ENCODE data around the gene CDH2. TPM values are rescaled to one million over a fixed set of nuclear protein-coding genes. Genes with fewer than 3 reads are reported as not detected.

CDH2 gene
- total RNA-seq, 4 donors from 2014 or later = 0.20 to 4.4 (median 1.1) TPM; not detected in 1

- no peak overlapping the region for H3K4me3 ChIP-seq
- in situ Hi-C loops (cut with MboI; ENCODE audit: low pct_ligation_motif_present in 1 of 4, low pct_unique_long_range_greater_than_20kb in 1 of 4, low sequenced_read_pairs in 3 of 4) = no loop called here
- H3K9me3 ChIP-seq = no peaks in the 10 kb centered on the region
- H3K27me3 ChIP-seq = no peaks in the 10 kb centered on the region
- TF ChIP-seq EP300 (IDR thresholded peaks at IDR 0.05; ENCODE audit: low read depth) (no peak), POLR2AphosphoS5 (IDR thresholded peaks at IDR 0.05) (no peak), CTCF (IDR thresholded peaks at IDR 0.05) (no peak), POLR2A (IDR thresholded peaks at IDR 0.05) (no peak)
- 83 to 89% methylated on average over 3 to 6 of the region's 6 CpGs for WGBS, 2 donors (ENCODE audit: low coverage in 1 of 2)
- no peak for DNase-seq
- intact Hi-C loops (cut with DNase I; ENCODE audit: low total_unique reads) = no loop called here
- H3K4me1 ChIP-seq = no peaks in the 10 kb centered on the region
- H3K36me3 ChIP-seq = no peaks in the 10 kb centered on the region
- H3K27ac ChIP-seq = no peak overlapping the region
Measured at GRCh38 chr18:27995770-27996502, 181.0 kb downstream of the CDH2 start.

GRCh38 chr18:27994571-27994970 lies 182.4 kb downstream of the CDH2 start:
- Histone ChIP-seq H3K4me1 (no peaks in the 10 kb centered on the region), H3K27me3 (no peaks in the 10 kb centered on the region), H3K36me3 (no peaks in the 10 kb centered on the region), H3K27ac (no peak overlapping the region), H3K4me3 (no peak overlapping the region), H3K9me3 (no peaks in the 10 kb centered on the region)
- in situ Hi-C loops (cut with MboI; ENCODE audit: low pct_ligation_motif_present in 1 of 4, low pct_unique_long_range_greater_than_20kb in 1 of 4, low sequenced_read_pairs in 3 of 4) = no loop called here
- intact Hi-C loops (cut with DNase I; ENCODE audit: low total_unique reads) = no loop called here
- TF ChIP-seq EP300 (IDR thresholded peaks at IDR 0.05; ENCODE audit: low read depth) = no peak
- DNase-seq = no peak
- WGBS, 2 donors (ENCODE audit: low coverage in 1 of 2) = 49 to 50% methylated on average over 3 of the region's 3 CpGs

GRCh38 chr18:27991391-27991790 lies 185.5 kb downstream of the CDH2 start:
- WGBS, 2 donors (ENCODE audit: low coverage in 1 of 2) = 59 to 67% methylated on average over 2 of the region's 2 CpGs
- no peak for DNase-seq
- in situ Hi-C loops (cut with MboI; ENCODE audit: low pct_ligation_motif_present in 1 of 4, low pct_unique_long_range_greater_than_20kb in 1 of 4, low sequenced_read_pairs in 3 of 4) = no loop called here

GRCh38 chr18:27985832-27986231 lies 191.1 kb downstream of the CDH2 start:
- H3K36me3 ChIP-seq = no peaks in the 10 kb centered on the region
- H3K4me3 ChIP-seq = no peak overlapping the region
- H3K9me3 ChIP-seq = no peaks in the 10 kb centered on the region
- no peaks in the 10 kb centered on the region for H3K27me3 ChIP-seq
- in situ Hi-C loops (cut with MboI; ENCODE audit: low pct_ligation_motif_present in 1 of 4, low pct_unique_long_range_greater_than_20kb in 1 of 4, low sequenced_read_pairs in 3 of 4) (no loop called here), intact Hi-C loops (cut with DNase I; ENCODE audit: low total_unique reads) (no loop called here)
- WGBS, 2 donors (ENCODE audit: low coverage in 1 of 2) = 73 to 83% methylated on average over 2 to 7 of the region's 7 CpGs
- no peak for DNase-seq
- TF ChIP-seq EP300 (IDR thresholded peaks at IDR 0.05; ENCODE audit: low read depth) = no peak
- no peak overlapping the region for H3K27ac ChIP-seq
- no peaks in the 10 kb centered on the region for H3K4me1 ChIP-seq

More at GRCh38 chr18:27991391-27991790, 185.5 kb downstream of the CDH2 start:
- Histone ChIP-seq H3K27ac (no peak overlapping the region), H3K9me3 (no peaks in the 10 kb centered on the region), H3K4me1 (no peaks in the 10 kb centered on the region), H3K36me3 (no peaks in the 10 kb centered on the region), H3K4me3 (no peak overlapping the region), H3K27me3 (no peaks in the 10 kb centered on the region)
- intact Hi-C loops (cut with DNase I; ENCODE audit: low total_unique reads) = no loop called here
- TF ChIP-seq POLR2AphosphoS5 (IDR thresholded peaks at IDR 0.05) (no peak), POLR2A (IDR thresholded peaks at IDR 0.05) (no peak), EP300 (IDR thresholded peaks at IDR 0.05; ENCODE audit: low read depth) (no peak), CTCF (IDR thresholded peaks at IDR 0.05) (no peak)

- no peak for DNase-seq
- H3K27ac ChIP-seq = no peak overlapping the region
- no peaks in the 10 kb centered on the region for H3K36me3 ChIP-seq
- intact Hi-C loops (cut with DNase I; ENCODE audit: low total_unique reads) (no loop called here), in situ Hi-C loops (cut with MboI; ENCODE audit: low pct_ligation_motif_present in 1 of 4, low pct_unique_long_range_greater_than_20kb in 1 of 4, low sequenced_read_pairs in 3 of 4) (no loop called here)
- no peak for TF ChIP-seq POLR2AphosphoS5 (IDR thresholded peaks at IDR 0.05)
- no peak for TF ChIP-seq POLR2A (IDR thresholded peaks at IDR 0.05)
- no peak for TF ChIP-seq CTCF (IDR thresholded peaks at IDR 0.05)
- no peak for TF ChIP-seq EP300 (IDR thresholded peaks at IDR 0.05; ENCODE audit: low read depth)
- no peaks in the 10 kb centered on the region for H3K4me1 ChIP-seq
- no peak overlapping the region for H3K4me3 ChIP-seq
- no peaks in the 10 kb centered on the region for H3K27me3 ChIP-seq
- no peaks in the 10 kb centered on the region for H3K9me3 ChIP-seq
Measured at GRCh38 chr18:27983780-27984179, 193.2 kb downstream of the CDH2 start.

Data from transverse colon (tissue), 4 donors.